AG04450 (cell line): Measurements from ENCODE around the gene DOCK9. TPM values are rescaled to one million over a fixed set of nuclear protein-coding genes. Genes with fewer than 3 reads are reported as not detected.

Experiments
- CTCF ChIA-PET: fragments of 300-600, 350-600 bp; formaldehyde crosslinking; extraction: SDS; loops from one replicate; lab custom pipeline; 2022; ENCODE audit warnings: antibody characterized with exemption, inconsistent platforms; lab: Charles Lee
- POLR2A ChIA-PET: fragments of 350-600 bp; formaldehyde crosslinking; extraction: SDS; loops from one replicate; lab custom pipeline; 2021; ENCODE audit warnings: antibody characterized with exemption, inconsistent platforms; lab: Yijun Ruan, JAX
- DNase-seq: peaks from one replicate; pipeline ENCODE4 v3.0.0-alpha.2; 2011; ENCODE audit warnings: low read depth, low spot score
- H3K27ac ChIP-seq: one replicate; pipeline ENCODE4 v1.5.1; 2012; ENCODE audit warnings: low read depth, low read length, control low read depth
- H3K27me3 ChIP-seq: one replicate; pipeline ENCODE4 v1.6.0; 2012; ENCODE audit warnings: low read length; ENCODE audit not compliant: control insufficient read depth, insufficient read depth
- H3K4me3 ChIP-seq: 2 replicates; pipeline ENCODE4 v1.5.1; 2011; ENCODE audit warnings: mild to moderate bottlenecking, low read depth, low read length, control low read depth
- H3K9me3 ChIP-seq: 2 replicates; pipeline ENCODE4 v1.5.1; 2012; ENCODE audit warnings: low read length; ENCODE audit not compliant: control insufficient read depth, insufficient read depth
- polyA plus RNA-seq: library from polyadenylated mRNA; depleted of rRNA; stranded (reverse); fragments of >200 nt; gene quantifications from 2 replicates; pipeline ENCODE4 v1.2.3, GENCODE V29; 2011
- TF ChIP-seq, protein P1 (sequence below): IDR thresholded peaks from 2 replicates; pipeline ENCODE4 v1.5.1; 2011; ENCODE audit warnings: low read depth, low read length, control low read depth, inconsistent platforms

The DOCK9 gene
- polyA plus RNA-seq, 1 experiment, result 9.6 TPM

DNA sequence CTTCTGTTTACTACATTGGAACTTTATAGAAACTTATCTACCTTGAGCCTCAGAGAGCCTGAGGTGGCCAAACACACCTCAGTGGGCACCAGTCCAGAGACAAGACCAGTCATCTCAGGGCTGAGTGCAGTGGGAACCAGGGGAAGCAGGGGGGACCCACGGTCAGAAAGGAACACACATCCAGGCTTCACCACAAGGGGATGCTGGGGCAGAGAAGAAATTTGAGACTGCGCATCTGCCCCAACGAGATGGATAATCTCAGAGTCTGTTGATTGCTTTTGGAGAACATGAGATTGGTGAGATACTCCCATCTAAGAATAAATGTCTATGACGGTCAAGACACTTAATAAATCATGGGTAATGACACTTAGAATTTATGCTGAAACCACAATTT lies 98.7 kb downstream of the DOCK9 start:
- Histone ChIP-seq H3K4me3 (no peak overlapping the region), H3K27me3 (no peaks in the 10 kb centered on the region), H3K27ac (no peak overlapping the region), H3K9me3 (no peaks in the 10 kb centered on the region)
- TF ChIP-seq, protein P1, sequence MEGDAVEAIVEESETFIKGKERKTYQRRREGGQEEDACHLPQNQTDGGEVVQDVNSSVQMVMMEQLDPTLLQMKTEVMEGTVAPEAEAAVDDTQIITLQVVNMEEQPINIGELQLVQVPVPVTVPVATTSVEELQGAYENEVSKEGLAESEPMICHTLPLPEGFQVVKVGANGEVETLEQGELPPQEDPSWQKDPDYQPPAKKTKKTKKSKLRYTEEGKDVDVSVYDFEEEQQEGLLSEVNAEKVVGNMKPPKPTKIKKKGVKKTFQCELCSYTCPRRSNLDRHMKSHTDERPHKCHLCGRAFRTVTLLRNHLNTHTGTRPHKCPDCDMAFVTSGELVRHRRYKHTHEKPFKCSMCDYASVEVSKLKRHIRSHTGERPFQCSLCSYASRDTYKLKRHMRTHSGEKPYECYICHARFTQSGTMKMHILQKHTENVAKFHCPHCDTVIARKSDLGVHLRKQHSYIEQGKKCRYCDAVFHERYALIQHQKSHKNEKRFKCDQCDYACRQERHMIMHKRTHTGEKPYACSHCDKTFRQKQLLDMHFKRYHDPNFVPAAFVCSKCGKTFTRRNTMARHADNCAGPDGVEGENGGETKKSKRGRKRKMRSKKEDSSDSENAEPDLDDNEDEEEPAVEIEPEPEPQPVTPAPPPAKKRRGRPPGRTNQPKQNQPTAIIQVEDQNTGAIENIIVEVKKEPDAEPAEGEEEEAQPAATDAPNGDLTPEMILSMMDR, result no peak
- no peak for DNase-seq
- CTCF ChIA-PET, result no interaction called here
- POLR2A ChIA-PET, result no interaction called here

DNA sequence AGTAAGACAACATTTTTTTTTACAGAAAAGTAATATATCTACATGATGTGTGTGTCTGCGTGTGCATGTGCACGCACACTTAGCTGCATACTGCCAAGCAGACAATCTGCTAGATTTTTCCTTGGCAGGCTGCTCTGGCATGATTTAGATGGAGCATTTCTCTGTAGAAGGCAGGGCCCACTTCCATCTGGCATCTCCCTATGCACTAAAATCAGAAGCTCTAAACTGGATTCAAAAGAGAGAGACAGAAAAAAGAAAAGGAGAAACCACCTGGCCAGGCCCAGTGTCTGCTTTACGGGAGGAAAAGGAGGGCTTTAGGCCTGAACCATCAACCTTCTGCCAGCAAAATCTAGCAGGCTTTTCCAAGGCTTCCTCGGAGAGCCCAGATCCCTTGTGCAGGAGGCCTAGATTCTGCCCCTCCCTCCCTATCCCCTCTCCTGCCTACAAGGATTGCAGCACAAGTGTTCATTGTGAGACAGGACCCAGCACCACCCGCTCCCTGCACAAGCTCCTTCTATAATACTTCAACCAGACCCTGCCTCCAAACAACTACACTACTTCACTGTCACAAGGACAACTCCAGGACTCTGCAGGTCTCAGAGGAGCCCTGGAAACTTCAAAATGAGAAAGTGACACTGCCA lies 99.3 kb downstream of the DOCK9 start:
- Histone ChIP-seq H3K4me3 (no peak overlapping the region), H3K9me3 (peaks cover under 1% of the 10 kb centered on the region; the same call in 1 of the 2 replicates), H3K27me3 (no peaks in the 10 kb centered on the region), H3K27ac (no peak overlapping the region)
- no peak for DNase-seq
- POLR2A ChIA-PET, result no interaction called here
- CTCF ChIA-PET, result no interaction called here
- TF ChIP-seq, protein P1, result no peak

- Histone ChIP-seq H3K9me3 (peaks cover 4% of the 10 kb centered on the region; the same call in 1 of the 2 replicates), H3K27ac (no peak overlapping the region), H3K4me3 (no peak overlapping the region), H3K27me3 (no peaks in the 10 kb centered on the region)
- DNase-seq, result no peak
- TF ChIP-seq, protein P1, result no peak
- ChIA-PET POLR2A (no interaction called here), CTCF (no interaction called here)
These were observed 99.9 kb downstream of the DOCK9 start for GRCh38 chr13:98877936-98878335.

GRCh38 chr13:98877466-98877865 lies 100.4 kb downstream of the DOCK9 start:
- POLR2A ChIA-PET, result no interaction called here
- Histone ChIP-seq H3K4me3 (no peak overlapping the region), H3K27ac (no peak overlapping the region), H3K27me3 (no peaks in the 10 kb centered on the region), H3K9me3 (peaks cover 4% of the 10 kb centered on the region; the same call in 1 of the 2 replicates)
- TF ChIP-seq, protein P1, result no peak
- CTCF ChIA-PET, result no interaction called here
- no peak for DNase-seq

DNA sequence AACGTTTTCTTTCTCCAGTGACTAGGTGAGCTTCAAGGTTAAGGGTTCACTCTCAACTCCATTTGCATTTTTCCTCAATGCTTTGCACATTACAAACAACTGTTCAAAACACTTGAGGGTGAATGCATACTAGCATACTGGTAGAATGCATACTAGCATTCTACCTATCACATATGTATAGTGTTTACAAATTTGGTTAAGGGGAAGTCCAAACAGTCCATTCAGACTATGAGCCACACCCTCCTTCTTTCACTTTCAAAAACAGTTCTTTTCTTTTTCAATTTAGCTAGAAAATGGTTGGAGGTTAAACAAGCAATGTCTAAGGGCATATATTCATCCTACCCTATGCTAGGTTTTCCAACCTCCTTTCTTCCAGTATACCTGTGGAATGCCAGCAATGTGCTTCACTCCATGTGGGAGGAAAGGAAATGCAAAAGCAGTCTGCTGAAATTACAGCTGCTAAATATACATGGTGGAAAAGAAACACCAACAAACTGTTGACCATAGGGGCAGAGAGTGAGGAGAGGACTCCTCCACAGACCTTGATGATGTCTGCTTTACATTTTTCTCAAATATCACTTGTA lies 102.6 kb downstream of the DOCK9 start:
- H3K4me3 ChIP-seq, result no peak overlapping the region
- POLR2A ChIA-PET, result no interaction called here
- TF ChIP-seq, protein P1, result no peak
- no peaks in the 10 kb centered on the region for H3K27me3 ChIP-seq
- peaks cover 4% of the 10 kb centered on the region; the same call in 1 of the 2 replicates for H3K9me3 ChIP-seq
- H3K27ac ChIP-seq, result no peak overlapping the region
- CTCF ChIA-PET, result interaction anchor here (0.6 to 1.5 kb wide), 2 partner anchors 35 kb away, joined by 4 to 6 read pairs; no protein-coding TSS in a partner anchor
- DNase-seq, result no peak
